Ammon's horn (tissue), 1 donor: ENCODE measurements around the gene SPZ1.
"Not testable (repeated sequence)": the region's sequence is repeated elsewhere in the genome, so short reads cannot be mapped to it uniquely, and the experiment has no call there.

Experiments
- DNase-seq: peaks from one replicate; pipeline ENCODE4 v3.0.0-alpha.2; 2016; ENCODE audit warnings: low spot score

SPZ1 gene

GRCh38 chr5:80337379-80337778 lies 17.6 kb downstream of the SPZ1 start:
- DNase-seq = no peak

DNA sequence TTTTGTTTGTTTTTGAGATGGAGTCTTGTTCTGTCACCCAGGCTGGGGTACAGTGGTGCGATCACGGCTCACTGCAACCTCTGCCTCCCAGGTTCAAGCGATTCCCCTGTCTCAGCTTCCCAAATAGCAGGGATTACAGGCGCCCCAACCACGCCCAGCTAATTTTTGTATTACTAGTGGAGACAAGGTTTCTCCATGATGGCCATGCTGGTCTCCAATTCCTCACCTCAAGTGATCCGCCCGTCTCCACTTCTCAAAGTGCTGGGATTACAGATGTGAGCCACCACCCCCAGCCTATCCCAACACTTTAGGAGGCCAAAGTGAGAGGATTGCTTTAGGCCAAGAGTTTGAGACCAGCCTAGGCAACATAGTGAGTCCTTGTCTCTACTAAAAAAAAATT lies 19.3 kb downstream of the SPZ1 start:
- no peak for DNase-seq

GRCh38 chr5:80341016-80341775 lies 21.4 kb downstream of the SPZ1 start:
- DNase-seq = no peak

- no peak for DNase-seq
Observed at GRCh38 chr5:80343067-80343466, 23.3 kb downstream of the SPZ1 start.

- DNase-seq = no peak
Observed at GRCh38 chr5:80346055-80346454, 26.3 kb downstream of the SPZ1 start.

- no peak for DNase-seq
Observed at GRCh38 chr5:80348171-80348570, 28.4 kb downstream of the SPZ1 start.

DNA sequence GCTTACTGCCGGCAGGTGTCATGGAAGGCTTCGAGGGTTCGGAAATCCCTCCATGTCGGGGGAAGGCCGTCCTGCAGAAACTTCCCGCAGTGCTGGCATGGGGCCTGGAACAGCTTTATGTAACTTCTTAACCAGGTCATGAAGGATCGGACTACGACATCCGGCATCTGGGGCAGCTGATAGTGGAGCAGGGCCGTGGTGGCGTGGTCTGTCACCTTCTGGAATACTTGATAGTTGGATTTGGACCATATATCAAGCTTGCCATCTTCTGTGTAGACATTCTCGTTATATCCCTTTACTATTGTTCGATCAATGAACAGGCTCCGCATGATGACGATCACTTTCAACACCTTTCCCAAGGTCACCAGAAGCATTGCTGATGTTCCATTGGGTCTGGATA lies 31.2 kb downstream of the SPZ1 start:
- DNase-seq = not testable (repeated sequence)

DNA sequence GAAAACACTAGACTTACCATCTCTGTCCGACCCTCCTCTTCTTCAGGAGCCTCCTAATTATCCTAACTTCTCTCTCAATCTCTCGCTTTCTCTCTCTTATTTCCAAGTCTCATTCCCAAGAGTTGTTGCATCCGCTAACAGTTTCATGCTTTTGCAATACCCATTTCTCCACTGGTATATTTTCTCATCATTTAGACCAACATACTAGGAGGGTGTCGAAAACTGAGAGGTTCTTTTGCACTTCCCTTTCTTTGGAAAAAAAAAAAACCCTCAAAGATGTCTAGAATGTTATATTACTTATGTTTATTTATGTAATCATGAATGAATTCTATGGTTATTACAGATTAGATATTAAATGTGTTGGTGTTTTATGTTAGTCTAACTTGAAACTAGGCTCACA lies 35.9 kb downstream of the SPZ1 start:
- DNase-seq = no peak

DNA sequence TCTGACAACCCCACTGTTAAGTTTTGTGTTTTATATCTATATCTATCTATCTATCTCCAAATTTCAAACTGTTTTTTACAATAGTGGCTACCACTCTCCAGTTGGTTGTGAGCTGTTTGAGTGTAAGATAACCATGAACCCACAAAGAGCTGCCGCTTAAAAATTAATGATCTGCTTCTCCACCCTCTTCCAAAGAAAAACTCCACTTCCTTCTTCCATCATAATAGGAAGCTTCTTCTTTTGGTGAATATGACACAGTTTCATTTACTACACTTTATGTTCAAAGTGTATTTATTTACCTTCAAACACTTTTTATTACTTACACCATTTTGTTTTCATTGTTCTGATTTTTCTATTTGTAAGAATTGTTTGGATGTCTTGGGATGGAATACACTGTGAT lies 37.9 kb downstream of the SPZ1 start:
- no peak for DNase-seq

GRCh38 chr5:80360914-80361444 lies 41.2 kb downstream of the SPZ1 start:
- no peak for DNase-seq

GRCh38 chr5:80364892-80365291 lies 45.1 kb downstream of the SPZ1 start:
- DNase-seq = no peak

DNA sequence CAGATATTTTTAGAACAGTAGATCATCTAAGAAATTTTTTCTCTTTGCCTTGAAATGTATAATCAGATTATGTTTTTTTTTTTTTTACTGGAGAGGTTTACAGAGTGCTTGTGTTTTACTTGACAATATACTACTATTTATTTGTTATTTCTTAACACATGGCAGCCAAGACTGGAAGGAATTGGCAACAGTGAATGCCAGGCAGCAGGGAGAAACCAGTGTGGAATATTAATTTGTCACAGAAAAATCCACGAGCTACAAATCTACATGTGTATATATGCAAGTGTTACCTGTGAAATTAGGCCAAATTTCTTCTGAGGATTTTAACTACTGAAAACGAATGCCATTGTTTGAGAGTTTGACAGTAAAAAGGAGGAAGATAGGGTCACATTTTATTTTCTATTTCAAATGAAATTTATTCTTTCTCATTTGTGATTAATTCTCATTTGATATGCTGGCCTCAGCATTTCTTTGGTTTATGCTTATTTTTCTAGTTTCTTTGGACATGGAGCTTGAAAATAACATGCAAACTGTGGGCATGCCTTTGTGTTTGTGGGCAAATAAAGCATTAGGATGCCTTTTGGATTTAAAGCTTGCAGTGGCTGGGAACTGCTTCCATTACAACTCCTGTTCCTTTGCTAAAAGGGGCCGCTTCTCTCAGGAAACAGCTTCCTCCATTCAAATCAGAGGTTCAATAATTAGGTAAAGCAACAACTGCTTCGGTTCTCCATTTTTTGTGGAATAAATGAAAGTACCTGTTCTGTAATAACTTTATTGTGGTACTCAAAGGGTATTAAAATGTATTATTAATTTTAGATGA lies 49.1 kb downstream of the SPZ1 start:
- DNase-seq = peak; percentile 50

- DNase-seq = peak; percentile 37
Observed at GRCh38 chr5:80369521-80369920, 49.7 kb downstream of the SPZ1 start.

DNA sequence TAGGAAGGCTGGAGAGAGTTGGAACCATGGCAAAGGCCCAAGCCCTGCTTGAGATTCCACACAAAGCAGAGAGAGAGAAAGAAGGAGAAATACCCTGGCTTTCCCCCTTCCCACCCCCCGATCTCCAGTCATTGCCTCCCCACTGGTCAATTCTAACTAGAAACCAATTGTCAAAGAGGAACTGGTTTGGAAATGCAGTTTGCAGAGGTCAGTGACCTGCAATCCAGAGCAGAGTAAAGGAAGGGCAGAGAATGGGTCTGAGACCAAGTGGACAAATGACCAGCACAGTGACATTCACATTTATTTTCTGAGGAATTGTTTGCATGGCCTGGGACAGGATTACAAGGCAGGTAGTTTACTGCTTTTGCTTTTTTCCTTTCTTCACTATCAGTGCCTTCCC lies 50.6 kb downstream of the SPZ1 start:
- no peak for DNase-seq
